ENCODE data around the gene PLA2G2C.

The PLA2G2C gene

GRCh38 chr1:20147846-20148570, 38.3 kb downstream of the PLA2G2C start:
- CTCF ChIA-PET: interaction anchor here (0.6 to 1.4 kb wide), 2 partner anchors 15 to 212 kb away, joined by 3 read pairs; no protein-coding TSS in a partner anchor
- no peak overlapping the region for H3K4me3 ChIP-seq (ENCODE audit: low read depth, low read length)
- POLR2A ChIA-PET: no interaction called here
- H3K9me3 ChIP-seq (ENCODE audit: control insufficient read depth, insufficient read depth, low read depth, low read length): no peaks in the 10 kb centered on the region
- no peaks in the 10 kb centered on the region for H3K4me1 ChIP-seq (ENCODE audit: control insufficient read depth, insufficient read depth, low read length)
- no peaks in the 10 kb centered on the region for H3K36me3 ChIP-seq (ENCODE audit: control insufficient read depth in 2 of 2, insufficient read depth in 1 of 2, low read length in 2 of 2)
- no peak for TF ChIP-seq ZNF776 (tag by site-specific recombination; IDR thresholded peaks at IDR 0.05; ENCODE audit: borderline replicate concordance)
- TF ChIP-seq TRIM28 (IDR thresholded peaks at IDR 0.05; ENCODE audit: borderline replicate concordance, low read length): no peak
- TF ChIP-seq PRDM6 (tag by site-specific recombination; IDR thresholded peaks at IDR 0.05): no peak
- TF ChIP-seq ZNF76 (tag by site-specific recombination; IDR thresholded peaks at IDR 0.05; ENCODE audit: borderline replicate concordance, low read depth): no peak
- no peak for TF ChIP-seq HOXD13 (CRISPR knock-in tag; IDR thresholded peaks at IDR 0.05; ENCODE audit: borderline replicate concordance)
- TF ChIP-seq ZNF280C (tag by site-specific recombination; IDR thresholded peaks at IDR 0.05): no peak
- no peak for TF ChIP-seq ZNF324 (tag by site-specific recombination; IDR thresholded peaks at IDR 0.05)
- TF ChIP-seq ZNF132 (tag by site-specific recombination; IDR thresholded peaks at IDR 0.05; ENCODE audit: borderline replicate concordance): no peak
- TF ChIP-seq SCRT2 (tag by site-specific recombination; IDR thresholded peaks at IDR 0.05): no peak
- TF ChIP-seq ZNF639 (tag by site-specific recombination; IDR thresholded peaks at IDR 0.05): no peak
- H3K27ac ChIP-seq (ENCODE audit: extremely low read depth, low read depth, low read length): no peak overlapping the region

- Histone ChIP-seq H3K4me3 (ENCODE audit: low read depth, low read length) (no peak overlapping the region), H3K9me3 (ENCODE audit: control insufficient read depth, insufficient read depth, low read depth, low read length) (no peaks in the 10 kb centered on the region), H3K36me3 (ENCODE audit: control insufficient read depth in 2 of 2, insufficient read depth in 1 of 2, low read length in 2 of 2) (no peaks in the 10 kb centered on the region), H3K27ac (ENCODE audit: extremely low read depth, low read depth, low read length) (no peak overlapping the region), H3K4me1 (ENCODE audit: control insufficient read depth, insufficient read depth, low read length) (no peaks in the 10 kb centered on the region)
- ChIA-PET POLR2A (no interaction called here), CTCF (interaction anchor here (1.1 to 1.5 kb wide), 2 partner anchors 9 to 42 kb away, joined by 4 to 6 read pairs; no protein-coding TSS in a partner anchor)
- no peak for TF ChIP-seq ZNF514 (tag by site-specific recombination; IDR thresholded peaks at IDR 0.05)
- no peak for TF ChIP-seq ZNF10 (tag by site-specific recombination; IDR thresholded peaks at IDR 0.05)
- TF ChIP-seq SALL2 (tag by site-specific recombination; IDR thresholded peaks at IDR 0.05; ENCODE audit: borderline replicate concordance): no peak
- TF ChIP-seq ZNF513 (tag by site-specific recombination; IDR thresholded peaks at IDR 0.05): no peak
- no peak for TF ChIP-seq TSHZ1 (tag by site-specific recombination; IDR thresholded peaks at IDR 0.05; ENCODE audit: borderline replicate concordance)
- no peak for TF ChIP-seq ZNF747 (tag by site-specific recombination; IDR thresholded peaks at IDR 0.05)
- TF ChIP-seq ZNF580 (tag by site-specific recombination; IDR thresholded peaks at IDR 0.05): no peak
- no peak for TF ChIP-seq PBX3 (CRISPR knock-in tag; IDR thresholded peaks at IDR 0.05)
- TF ChIP-seq ZBTB20 (tag by site-specific recombination; IDR thresholded peaks at IDR 0.05): no peak
- no peak for TF ChIP-seq SP2 (tag by site-specific recombination; IDR thresholded peaks at IDR 0.05)
These were observed 42.4 kb downstream of the PLA2G2C start for GRCh38 chr1:20143734-20144565.

All from HEK293 (cell line).